Activated CD4-positive, alpha-beta T cell treated with anti-CD3 and anti-CD28 coated beads for 24 hours (primary cell): ENCODE measurements around the gene GRID1.

Experiments used
- DNase-seq, 2 donors: peaks; one replicate each; pipeline ENCODE4 v3.0.0-alpha.2; 2020; ENCODE audit warnings: low read depth in 2 of 2

The GRID1 gene

DNA sequence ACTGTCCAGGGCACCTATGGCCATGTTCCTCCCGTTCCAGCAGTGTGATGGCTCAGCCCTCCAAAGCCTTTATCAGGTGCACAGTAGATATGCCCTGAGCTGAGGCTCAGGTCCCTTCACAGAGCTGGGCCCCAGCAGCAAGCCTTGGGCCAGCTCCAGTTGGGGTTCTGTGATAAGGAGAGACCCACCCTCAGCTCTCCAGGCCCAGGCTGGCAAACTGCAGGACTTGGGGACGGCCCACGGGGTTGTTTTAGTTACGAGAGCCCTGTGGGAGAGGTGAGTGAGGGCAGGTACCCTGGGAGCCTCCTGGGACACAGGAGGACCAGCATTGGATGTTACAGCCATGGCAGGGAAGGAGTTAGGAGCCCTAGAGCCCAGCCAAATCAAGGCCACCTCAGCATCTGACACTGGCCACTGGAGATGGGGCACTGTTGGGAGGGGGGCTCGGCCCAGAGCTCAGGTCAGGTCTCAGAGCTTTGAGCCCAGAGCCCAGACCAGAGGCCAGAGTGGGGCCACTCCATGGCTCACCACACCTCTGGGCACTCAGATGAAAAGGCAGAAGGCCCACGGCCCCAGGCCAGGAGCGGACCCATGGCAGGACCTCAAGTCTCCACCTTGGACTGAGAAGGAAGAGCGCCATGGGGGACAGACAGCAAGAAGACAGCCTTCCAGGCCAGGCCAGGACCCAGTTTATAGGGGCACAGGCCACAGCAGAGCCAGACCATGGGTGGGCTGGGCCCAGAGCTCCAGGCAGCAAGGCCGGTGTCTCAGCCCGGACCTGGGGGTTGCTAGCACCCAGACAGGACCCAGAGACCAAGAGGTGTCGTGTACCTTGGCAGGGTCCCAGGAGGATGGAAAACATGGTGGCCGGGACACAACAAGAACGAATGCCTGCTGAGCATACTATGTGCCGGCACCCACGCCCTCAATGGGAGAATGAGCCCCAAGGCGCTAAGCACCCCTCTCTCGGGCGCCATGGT is 12.8 kb downstream of the GRID1 start:
- DNase-seq = no peak

GRCh38 chr10:86350897-86351296 is 15.7 kb downstream of the GRID1 start:
- no peak for DNase-seq

- no peak for DNase-seq
Observed at GRCh38 chr10:86349940-86350630, 16.5 kb downstream of the GRID1 start.

GRCh38 chr10:86349474-86349873 is 17.1 kb downstream of the GRID1 start:
- no peak for DNase-seq

DNA sequence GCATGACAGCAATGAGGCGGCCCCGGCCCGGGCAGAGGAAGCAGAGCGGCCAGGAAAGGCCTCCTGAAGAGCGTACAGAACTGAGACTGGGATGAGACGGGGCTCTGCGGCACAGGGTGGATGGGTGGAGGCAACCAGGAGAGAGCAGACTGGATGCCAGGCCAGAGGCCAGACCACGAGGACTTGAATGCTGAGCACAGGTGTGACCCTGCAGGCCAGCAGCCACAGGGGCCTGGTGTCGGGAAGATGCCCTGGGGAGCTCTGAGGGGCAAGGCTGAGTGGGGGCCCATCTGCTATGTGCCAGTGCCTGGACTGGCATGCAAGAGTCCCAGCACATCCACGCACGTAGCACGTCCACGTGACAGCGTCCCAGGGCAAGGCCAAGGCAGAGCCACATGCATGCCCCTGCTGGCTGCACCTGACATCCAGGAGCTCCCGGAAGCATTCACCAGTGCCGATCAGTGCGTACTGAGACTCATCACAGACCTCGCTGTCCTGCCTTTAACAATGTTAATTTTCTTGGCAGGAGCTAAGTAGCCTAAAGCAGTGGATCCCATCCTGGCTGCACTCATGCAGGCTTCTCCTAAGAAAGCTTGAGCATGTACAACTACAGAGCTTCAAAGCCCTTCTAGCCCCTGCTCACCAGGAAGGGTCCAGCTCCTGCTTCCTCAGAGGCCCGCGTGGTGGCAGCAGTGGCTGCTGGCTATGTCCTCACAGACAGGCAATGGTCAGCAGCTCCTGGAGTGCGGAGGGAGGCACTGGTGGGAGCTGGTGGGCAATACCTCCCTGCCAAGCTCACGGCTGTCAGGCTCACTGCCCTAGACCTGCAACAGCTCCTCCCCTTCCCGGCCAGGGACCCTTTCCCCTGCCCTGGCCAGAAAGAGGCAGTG is 18.0 kb downstream of the GRID1 start:
- DNase-seq = no peak

GRCh38 chr10:86347856-86348255 is 18.7 kb downstream of the GRID1 start:
- DNase-seq = no peak

DNA sequence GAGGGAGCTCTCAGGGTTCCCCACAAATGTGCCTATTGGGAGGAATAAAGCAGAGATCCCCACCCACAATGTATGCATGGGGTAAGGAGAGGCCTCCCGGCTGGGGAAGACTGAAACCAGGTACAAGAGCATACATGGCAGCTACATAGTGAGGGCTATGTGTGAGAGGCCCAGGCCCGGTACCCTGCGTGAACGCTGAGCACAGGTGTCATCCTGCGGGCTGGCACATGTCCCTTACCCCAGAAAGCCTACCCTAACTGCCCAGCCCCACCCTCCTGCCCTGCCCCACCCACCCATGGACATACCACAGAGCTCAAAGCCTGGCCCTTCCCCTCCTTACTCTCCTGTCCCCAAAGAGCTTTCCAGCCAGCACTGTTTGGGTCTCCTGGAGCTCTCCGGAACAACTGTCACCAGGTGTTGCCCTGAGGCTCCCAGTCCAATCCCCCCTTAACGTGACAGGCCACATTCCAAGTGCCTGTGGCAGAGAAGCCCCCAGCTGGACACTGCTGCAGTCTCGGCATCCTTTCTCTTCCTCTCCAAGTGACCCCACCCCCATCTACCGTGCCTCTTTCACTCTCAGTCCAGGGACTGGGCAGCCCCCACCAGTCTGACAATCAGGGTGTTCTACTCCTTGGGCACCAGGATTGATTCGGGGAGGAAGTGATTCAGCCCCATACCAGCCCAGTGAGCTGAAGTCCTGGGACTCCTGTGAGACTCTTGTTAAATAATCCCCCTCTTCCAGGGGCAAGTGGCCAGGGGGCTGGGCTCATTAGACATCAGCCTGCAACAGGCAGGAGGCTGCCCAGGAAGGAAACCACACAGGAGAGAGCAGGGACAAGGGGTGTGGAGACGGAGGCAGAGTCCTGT is 19.6 kb downstream of the GRID1 start:
- DNase-seq = no peak

- DNase-seq = no peak
Observed at GRCh38 chr10:86345859-86346798, 20.5 kb downstream of the GRID1 start.

DNA sequence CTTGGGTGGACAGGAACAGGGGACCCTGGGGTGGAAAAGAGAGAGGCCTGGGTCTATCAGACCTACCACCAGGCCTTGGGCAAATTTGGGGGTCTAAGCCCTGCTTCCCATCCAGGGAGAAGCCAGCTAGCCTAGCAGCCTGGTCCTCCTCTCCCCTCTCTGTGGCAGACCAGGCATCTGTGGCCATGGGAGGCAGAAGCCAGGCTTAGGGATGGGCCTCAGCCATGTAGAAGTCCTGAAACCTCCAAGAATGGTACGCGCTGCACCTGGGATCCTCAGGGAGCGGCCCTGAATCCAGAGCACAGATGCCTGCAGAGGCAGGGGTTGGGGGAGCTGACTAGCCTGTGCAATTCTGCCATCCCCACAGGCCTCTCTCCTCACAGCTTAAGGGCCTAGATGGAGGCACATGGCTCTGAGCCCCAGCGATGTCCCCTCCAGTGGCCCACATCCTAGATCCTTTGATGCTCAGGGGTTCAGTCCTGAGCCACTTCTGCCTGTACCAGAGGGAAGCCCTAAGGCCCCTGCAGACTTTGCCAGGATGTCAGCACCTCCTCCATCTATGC is 21.2 kb downstream of the GRID1 start:
- no peak for DNase-seq

DNA sequence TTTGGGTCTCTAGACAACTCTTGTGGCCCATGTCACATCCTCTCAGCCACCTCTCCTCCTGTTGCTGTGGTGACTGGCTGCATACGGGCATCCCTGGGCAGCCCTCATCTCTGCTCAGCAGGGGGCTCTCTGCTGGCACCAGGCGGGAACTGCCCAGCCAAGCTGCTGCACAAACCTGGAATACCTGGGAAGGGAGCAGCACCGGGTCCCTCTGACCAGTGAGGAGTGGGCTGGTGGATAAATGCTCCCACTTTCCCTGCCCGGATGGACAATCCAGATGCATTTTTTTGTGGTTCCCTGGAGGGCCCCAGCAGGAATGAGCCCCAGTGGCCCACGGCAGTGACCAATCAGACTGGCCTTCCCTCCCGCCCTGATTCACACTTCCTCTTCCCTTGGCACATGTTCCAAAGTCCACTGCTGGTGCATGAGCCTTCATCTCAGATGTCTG is 21.9 kb downstream of the GRID1 start:
- no peak for DNase-seq

DNA sequence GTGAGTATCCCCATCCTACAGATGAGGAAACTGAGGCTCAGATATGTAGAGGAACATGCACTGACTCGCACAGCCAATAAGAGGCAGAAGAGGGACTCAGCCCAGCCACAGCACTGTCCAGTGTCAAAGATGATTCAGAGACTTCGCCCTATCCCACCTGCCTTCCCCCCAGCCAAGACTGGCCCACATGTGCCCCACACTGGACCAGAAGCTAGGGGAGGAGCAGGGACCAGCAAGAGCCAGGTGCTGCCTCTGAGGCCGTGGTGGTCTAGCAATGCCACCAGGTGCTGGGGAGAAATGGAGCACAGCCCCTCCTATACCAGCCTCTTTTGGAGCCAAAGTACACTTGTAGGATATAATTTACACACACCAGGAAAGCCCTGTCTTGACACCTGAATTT is 22.3 kb downstream of the GRID1 start:
- DNase-seq = no peak

DNA sequence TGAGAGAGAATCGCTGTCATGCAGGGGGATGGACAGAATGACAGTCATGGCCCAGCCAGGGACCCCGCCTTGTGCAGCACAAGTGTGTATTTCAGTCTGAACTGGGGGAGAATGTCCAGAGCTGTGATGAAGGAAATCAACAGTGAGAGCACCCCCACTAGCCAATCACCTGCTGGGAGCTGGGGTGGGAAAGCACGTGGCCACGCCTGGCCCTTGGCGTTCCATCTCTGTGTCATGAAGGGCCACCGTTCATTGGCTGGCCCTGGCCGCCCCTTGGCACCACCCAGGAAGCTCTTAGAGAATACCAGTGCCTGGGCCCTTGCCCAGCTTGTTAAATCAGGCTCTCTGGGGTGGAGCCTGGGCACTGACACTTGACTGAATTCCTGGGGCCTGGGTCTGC is 22.8 kb downstream of the GRID1 start:
- DNase-seq = no peak

GRCh38 chr10:86342111-86342863 is 24.3 kb downstream of the GRID1 start:
- no peak for DNase-seq

GRCh38 chr10:86341361-86341811 is 25.2 kb downstream of the GRID1 start:
- DNase-seq = no peak

DNA sequence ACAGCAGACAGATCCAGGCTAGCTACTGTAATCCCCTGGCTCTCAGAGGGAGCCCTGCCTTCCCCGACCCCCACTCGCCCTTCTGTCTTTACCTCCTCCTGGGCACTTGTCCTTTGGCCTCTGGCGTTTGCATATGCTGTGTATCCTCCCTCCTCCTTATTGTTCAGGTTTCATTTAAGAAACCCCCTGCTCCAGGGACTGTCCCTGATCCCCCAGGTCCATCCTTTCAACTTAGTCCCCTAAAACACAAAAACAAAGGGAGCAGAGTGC is 25.7 kb downstream of the GRID1 start:
- DNase-seq = no peak

GRCh38 chr10:86340176-86340990 is 26.2 kb downstream of the GRID1 start:
- DNase-seq = no peak

- DNase-seq = no peak
Observed at GRCh38 chr10:86339226-86339865, 27.2 kb downstream of the GRID1 start.
